Stomach (tissue), 9 donors: Measurements from ENCODE around the gene RXYLT1. TPM values are rescaled to one million over a fixed set of nuclear protein-coding genes. Genes with fewer than 3 reads are reported as not detected.

Source experiments
- DNase-seq, 2 donors: peaks; one replicate each; pipeline versions ENCODE4 v3.0.0 to v3.0.0-alpha.2; 2013 to 2019
- H3K27ac ChIP-seq, 5 donors: fragments of 200-600 bp in 4 of 5; sonication (generic) in 4 of 5; one replicate each; pipeline ENCODE4 v1.5.1; 2013 to 2019; ENCODE audit warnings: mild to moderate bottlenecking in 1 of 5, moderate library complexity in 1 of 5
- H3K27me3 ChIP-seq, 3 donors: fragments of 200-600 bp; sonication (generic); one replicate each; pipeline ENCODE4 v1.5.1; 2017 to 2019; ENCODE audit warnings: mixed run types in 1 of 3
- H3K36me3 ChIP-seq, 4 donors: fragments of 200-600 bp; sonication (generic); 1 replicate in 3 of 4; 2 replicates in 1 of 4; pipeline ENCODE4 v1.5.1; 2016 to 2019
- H3K4me1 ChIP-seq, 4 donors: fragments of 200-600 bp; sonication (generic); one replicate each; pipeline ENCODE4 v1.5.1; 2016 to 2019
- H3K4me3 ChIP-seq, 4 donors: fragments of 200-600 bp; sonication (generic) in 3 of 4; one replicate each; pipeline ENCODE4 v1.5.1; 2016 to 2019; ENCODE audit warnings: mild to moderate bottlenecking in 1 of 4
- H3K9me3 ChIP-seq, 4 donors: fragments of 200-600 bp; sonication (generic); one replicate each; pipeline ENCODE4 v1.5.1; 2016 to 2019
- EP300 ChIP-seq: sonication (generic); formaldehyde crosslinking; IDR thresholded peaks from one replicate; pipeline ENCODE4 v1.6.1; 2017; ENCODE audit warnings: antibody characterized with exemption
- POLR2A ChIP-seq, 4 donors: fragments of 450-650 bp; IDR thresholded peaks; one replicate each; pipeline ENCODE4 v1.6.1; 2016; ENCODE audit warnings: antibody characterized with exemption in 4 of 4, control low read depth in 2 of 4, mild to moderate bottlenecking in 1 of 4, moderate library complexity in 1 of 4
- POLR2AphosphoS5 ChIP-seq, 3 donors: sonication (generic); formaldehyde crosslinking; IDR thresholded peaks; one replicate each; pipeline ENCODE4 v1.6.1; 2016; ENCODE audit warnings: antibody characterized with exemption in 3 of 3
- WGBS, 5 donors: extraction: QIAGEN DNeasy Blood & Tissue Kit in 3 of 5; methylation state at CpG; one replicate each; pipeline versions ENCODE4 v1.1.5 to v1.1.7; 2013 to 2018; 5-methylcytosine and 5-hydroxymethylcytosine counted together
- intact Hi-C: fragments of 100-400 bp; cut with DNase I; formaldehyde crosslinking; loops from one replicate; pipeline ENCODE4 v1.15.1; 2023; ENCODE audit warnings: low total_unique reads
- polyA plus RNA-seq, 3 donors: library from polyadenylated mRNA; stranded (reverse); fragments of 200-250 nt; gene quantifications; one replicate each; pipeline ENCODE4 v1.2.3, GENCODE V29; 2013
- total RNA-seq, 5 donors: library from RNA; depleted of rRNA; stranded (reverse); fragments of >200 nt; gene quantifications; one replicate each; pipeline versions ENCODE4 v1.1.0 to v1.2.3, GENCODE V29; 2014 to 2016
- TF ChIP-seq, protein P1 (sequence below), 7 experiments: fragments of 450-650 bp in 4 of 7; fragments of 200-600 bp in 3 of 7; sonication (generic) in 3 of 7; IDR thresholded peaks; one replicate each; pipeline ENCODE4 v1.5.1; 2016 to 2019; ENCODE audit warnings: antibody characterized with exemption in 7 of 7, control low read depth in 2 of 7, mild to moderate bottlenecking in 1 of 7
- donor health status: healthy with polysubstance abuse.
- donor health status: Bipolar disorder and iron deficiency.
- donor health status: healthy.

RXYLT1 gene
- total and polyA plus RNA-seq, 8 donors: 4.5 to 33.0 (median 11.2) TPM

DNA sequence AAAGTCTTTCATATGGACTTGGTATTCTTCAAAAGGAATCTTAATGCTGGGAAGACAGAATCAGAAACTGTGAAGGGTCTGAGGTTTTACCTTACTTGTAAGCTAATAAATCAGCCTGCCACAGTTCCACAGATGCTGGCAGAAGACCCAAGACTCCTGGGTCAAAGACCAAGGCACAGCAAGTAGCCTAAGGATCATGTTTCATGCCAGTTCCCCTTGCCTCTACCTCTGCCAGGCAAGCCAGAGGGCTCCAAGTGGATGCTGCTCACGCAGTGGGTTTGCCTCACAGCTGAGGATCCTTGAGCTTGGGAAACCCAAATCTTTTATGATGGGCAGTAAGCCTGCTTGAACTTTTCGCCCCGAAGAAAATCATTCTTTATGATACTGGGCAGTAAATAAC is 15.2 kb upstream of the RXYLT1 start:
- Histone ChIP-seq H3K36me3 (no peaks in the 10 kb centered on the region), H3K4me3 (no peak overlapping the region), H3K4me1 (no peaks in the 10 kb centered on the region), H3K27ac (no peak overlapping the region), H3K27me3 (no peaks in the 10 kb centered on the region), H3K9me3 (peaks cover 0 to 9% (median 0%) of the 10 kb centered on the region in 4 donors)
- no peak for TF ChIP-seq POLR2AphosphoS5 (IDR thresholded peaks at IDR 0.05)
- TF ChIP-seq, protein P1, sequence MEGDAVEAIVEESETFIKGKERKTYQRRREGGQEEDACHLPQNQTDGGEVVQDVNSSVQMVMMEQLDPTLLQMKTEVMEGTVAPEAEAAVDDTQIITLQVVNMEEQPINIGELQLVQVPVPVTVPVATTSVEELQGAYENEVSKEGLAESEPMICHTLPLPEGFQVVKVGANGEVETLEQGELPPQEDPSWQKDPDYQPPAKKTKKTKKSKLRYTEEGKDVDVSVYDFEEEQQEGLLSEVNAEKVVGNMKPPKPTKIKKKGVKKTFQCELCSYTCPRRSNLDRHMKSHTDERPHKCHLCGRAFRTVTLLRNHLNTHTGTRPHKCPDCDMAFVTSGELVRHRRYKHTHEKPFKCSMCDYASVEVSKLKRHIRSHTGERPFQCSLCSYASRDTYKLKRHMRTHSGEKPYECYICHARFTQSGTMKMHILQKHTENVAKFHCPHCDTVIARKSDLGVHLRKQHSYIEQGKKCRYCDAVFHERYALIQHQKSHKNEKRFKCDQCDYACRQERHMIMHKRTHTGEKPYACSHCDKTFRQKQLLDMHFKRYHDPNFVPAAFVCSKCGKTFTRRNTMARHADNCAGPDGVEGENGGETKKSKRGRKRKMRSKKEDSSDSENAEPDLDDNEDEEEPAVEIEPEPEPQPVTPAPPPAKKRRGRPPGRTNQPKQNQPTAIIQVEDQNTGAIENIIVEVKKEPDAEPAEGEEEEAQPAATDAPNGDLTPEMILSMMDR (IDR thresholded peaks at IDR 0.05): no peak
- no peak for TF ChIP-seq POLR2A (IDR thresholded peaks at IDR 0.05)
- TF ChIP-seq EP300: no peak
- 78 to 92% (median 82%) methylated on average over 3 of the region's 3 CpGs for WGBS, 5 donors
- no peak for DNase-seq
- intact Hi-C loops: no loop called here

GRCh38 chr12:63766498-63766897 is 13.2 kb upstream of the RXYLT1 start:
- H3K4me3 ChIP-seq: no peak overlapping the region
- TF ChIP-seq POLR2AphosphoS5 (IDR thresholded peaks at IDR 0.05): no peak
- TF ChIP-seq, protein P1 (IDR thresholded peaks at IDR 0.05): no peak
- no peak for TF ChIP-seq EP300
- TF ChIP-seq POLR2A (IDR thresholded peaks at IDR 0.05): no peak
- H3K4me1 ChIP-seq: no peaks in the 10 kb centered on the region
- no peak for DNase-seq
- H3K9me3 ChIP-seq: peaks cover 0 to 25% (median 0%) of the 10 kb centered on the region in 4 donors
- no peaks in the 10 kb centered on the region for H3K36me3 ChIP-seq
- no peaks in the 10 kb centered on the region for H3K27me3 ChIP-seq
- intact Hi-C loops: no loop called here
- WGBS, 5 donors: 68 to 86% (median 72%) methylated on average over 1 of the region's 1 CpG
- no peak overlapping the region for H3K27ac ChIP-seq

GRCh38 chr12:63770375-63770774 is 9.3 kb upstream of the RXYLT1 start:
- H3K9me3 ChIP-seq: peaks cover 0 to 25% (median 0%) of the 10 kb centered on the region in 4 donors
- TF ChIP-seq, protein P1 (IDR thresholded peaks at IDR 0.05): no peak
- no peak for TF ChIP-seq EP300
- no peak for TF ChIP-seq POLR2AphosphoS5 (IDR thresholded peaks at IDR 0.05)
- TF ChIP-seq POLR2A (IDR thresholded peaks at IDR 0.05): no peak
- no peak overlapping the region for H3K27ac ChIP-seq
- intact Hi-C loops: no loop called here
- no peaks in the 10 kb centered on the region for H3K36me3 ChIP-seq
- peaks cover 0 to 8% (median 0%) of the 10 kb centered on the region in 3 donors for H3K27me3 ChIP-seq
- H3K4me1 ChIP-seq: no peaks in the 10 kb centered on the region
- no peak for DNase-seq
- no peak overlapping the region for H3K4me3 ChIP-seq
- WGBS, 5 donors: 88 to 100% (median 97%) methylated on average over 1 of the region's 1 CpG

DNA sequence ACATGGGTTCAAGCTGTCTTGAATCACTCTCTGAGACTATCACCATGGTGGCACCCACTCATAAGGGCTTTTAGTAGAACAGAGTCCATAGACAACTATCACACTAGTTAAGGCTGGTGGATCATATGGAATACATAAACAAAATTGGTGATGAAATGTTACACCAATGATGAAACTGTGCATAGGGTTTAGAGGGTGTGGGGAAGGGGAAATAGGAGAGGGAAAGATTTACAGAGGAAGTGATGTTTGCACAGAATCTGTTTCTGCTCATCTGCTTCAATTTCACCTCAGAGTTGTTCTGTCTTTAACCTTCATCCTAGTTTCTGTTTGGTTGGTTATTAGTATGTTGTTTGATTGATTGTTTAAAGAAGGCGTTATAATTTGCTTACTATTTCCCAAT is 2.4 kb upstream of the RXYLT1 start:
- Histone ChIP-seq H3K4me1 (peaks cover 0 to 17% (median 8%) of the 10 kb centered on the region in 4 donors), H3K9me3 (no peaks in the 10 kb centered on the region), H3K4me3 (no peak overlapping the region), H3K27me3 (peaks cover 0 to 5% (median 0%) of the 10 kb centered on the region in 3 donors), H3K27ac (no peak overlapping the region), H3K36me3 (peaks cover 0 to 3% (median under 1%) of the 10 kb centered on the region in 4 donors)
- intact Hi-C loops: no loop called here
- no peak for DNase-seq
- 80 to 96% (median 88%) methylated on average over 1 of the region's 1 CpG for WGBS, 5 donors
- TF ChIP-seq EP300 (no peak), POLR2A (IDR thresholded peaks at IDR 0.05) (no peak), POLR2AphosphoS5 (IDR thresholded peaks at IDR 0.05) (no peak)
- TF ChIP-seq, protein P1 (IDR thresholded peaks at IDR 0.05): no peak
